Measurements from ENCODE around the gene LAPTM5.
A peak's percentile ranks its signal among the peaks of the same experiment; 100 is the strongest.
"Not testable (repeated sequence)": the region's sequence is repeated elsewhere in the genome, so short reads cannot be mapped to it uniquely, and the experiment has no call there.

Gene LAPTM5

DNA sequence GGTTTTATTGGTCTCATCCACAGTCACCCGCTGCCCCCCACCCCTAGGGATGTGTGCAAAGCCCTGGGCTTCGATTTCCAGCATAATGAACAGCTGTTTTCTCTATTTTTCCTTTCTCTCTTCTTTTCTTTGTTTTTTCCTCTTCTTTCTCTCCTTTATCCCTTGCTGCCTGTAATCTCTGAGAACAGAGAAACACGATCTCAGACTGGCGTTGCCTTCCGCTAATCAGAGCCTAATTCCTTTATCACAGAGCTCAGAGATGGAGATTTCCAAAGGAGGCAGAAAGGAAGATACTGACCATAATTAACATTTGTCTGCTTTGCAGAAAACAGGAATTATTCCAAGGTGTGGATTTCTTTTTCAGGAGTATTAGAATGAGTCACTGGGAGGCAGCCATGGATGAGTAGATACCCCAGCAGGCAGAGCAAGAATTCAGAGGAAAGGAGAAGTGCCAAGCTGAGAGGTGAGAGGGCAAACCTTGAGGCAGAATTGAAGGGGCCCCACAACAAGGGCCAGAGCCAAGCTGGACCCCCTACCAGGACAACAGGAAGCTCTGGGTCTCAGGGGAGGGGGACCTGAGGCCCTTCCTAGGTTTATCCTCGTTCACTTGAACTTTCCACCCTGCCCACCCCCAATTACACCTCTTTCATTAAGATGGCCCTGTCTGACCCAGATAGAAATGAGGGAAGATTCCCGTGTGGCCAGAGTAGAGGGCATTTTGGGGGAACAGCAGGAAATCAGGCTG, 67.5 kb downstream of the LAPTM5 start:
- DNase-seq: no peak

- DNase-seq: no peak
These were observed 68.4 kb downstream of the LAPTM5 start for GRCh38 chr1:30688920-30689794.

- not testable (repeated sequence) for DNase-seq
These were observed 69.1 kb downstream of the LAPTM5 start for GRCh38 chr1:30688516-30688915.

DNA sequence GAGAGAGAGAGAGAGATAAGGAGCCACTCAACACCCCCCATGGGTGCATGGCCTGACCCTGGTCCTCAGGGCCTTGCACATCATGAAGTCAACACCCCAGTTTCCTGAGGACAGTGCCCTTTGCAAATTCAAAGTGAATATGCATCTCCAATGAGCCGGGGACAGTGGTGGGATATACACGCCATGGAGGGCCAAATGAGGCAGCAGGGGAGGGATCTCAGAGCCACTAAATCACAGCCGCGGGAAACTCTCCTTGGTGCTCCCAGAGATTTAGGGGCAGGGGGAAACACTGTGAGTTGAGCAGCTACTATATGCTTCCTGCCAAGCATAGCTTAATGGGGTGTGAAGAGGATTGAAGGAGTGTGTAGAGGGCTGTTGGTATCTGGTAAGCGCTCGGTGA, 69.7 kb downstream of the LAPTM5 start:
- no peak for DNase-seq

DNA sequence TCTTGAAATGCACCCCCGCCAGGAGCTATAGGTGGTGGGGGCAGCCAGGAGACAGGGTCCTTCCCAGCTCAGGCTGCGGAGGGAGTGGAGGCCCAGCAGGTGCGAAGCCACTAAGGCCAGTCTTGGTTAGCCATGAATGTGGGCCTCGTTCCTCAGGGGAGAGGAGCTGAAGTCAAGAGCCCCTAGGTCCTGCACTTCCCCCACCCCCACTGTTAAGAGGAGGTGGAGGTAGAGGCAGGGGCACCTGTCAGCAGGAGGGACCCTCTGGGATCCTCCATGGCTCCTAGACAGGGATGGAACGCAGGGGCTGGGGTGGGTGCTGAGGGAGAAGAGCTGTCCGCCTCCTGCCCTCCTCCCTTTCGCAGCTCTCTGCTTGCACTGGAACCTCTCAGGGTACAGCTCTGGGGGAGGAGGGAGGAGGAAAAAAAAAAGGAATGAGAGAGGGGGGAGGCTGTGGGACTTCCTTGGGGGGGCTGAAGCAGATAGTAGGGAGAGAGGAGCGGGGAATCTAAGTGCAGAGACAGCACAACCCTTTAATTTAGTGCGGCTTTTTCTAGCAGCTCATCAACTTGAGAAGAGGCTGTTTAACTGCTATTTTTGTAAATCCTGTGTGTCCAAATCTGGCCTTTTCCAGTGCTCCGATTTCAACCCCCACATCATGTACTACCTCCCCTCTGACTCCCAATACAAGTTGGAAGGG, 71.2 kb downstream of the LAPTM5 start:
- DNase-seq: no peak

- no peak for DNase-seq
These were observed 71.8 kb downstream of the LAPTM5 start for GRCh38 chr1:30685796-30686165.

DNA sequence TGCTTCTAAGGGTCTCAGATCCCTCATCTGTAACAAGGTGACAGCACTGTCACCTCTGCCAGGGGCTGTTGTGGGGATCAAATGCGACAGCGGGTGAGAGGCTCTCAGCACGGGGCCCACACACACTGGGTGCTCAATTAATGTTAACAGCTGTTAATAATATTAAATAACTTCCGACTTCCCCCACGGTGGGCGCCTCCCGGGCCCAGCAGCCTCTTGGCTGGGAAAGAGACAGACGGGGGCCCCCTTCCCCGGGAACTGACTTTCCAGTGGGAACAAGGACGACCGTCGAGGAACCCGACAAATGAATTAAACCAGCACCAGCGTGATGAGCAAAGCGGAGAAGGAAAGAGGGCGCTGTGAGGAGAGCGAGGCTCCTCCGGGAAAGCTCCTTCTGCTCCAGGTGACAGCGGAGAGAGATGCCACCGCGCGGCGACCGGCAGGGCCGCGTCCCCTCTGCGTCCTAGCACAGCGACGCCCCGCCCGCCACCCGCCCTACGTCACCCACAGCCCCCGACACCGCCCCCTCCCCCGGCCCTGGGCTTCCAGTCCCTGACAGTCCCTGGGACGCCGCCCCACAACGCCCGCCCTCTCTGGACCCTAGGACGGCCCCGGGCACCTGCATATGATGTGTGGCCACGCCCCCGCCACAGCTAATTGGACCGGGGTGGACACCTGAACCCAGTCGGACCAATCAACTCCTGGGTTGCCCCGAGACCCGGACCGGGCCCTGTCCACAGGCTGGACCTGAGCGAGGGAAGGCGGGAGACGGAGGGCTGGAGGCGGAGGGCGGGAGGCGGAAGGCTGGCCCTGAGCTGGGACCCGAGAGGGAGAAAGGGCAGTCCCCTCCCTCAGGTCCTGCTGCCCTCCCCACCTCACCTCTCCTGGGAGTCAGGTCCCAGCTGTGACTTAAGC, 72.4 kb downstream of the LAPTM5 start:
- DNase-seq: peak; percentile 67

DNA sequence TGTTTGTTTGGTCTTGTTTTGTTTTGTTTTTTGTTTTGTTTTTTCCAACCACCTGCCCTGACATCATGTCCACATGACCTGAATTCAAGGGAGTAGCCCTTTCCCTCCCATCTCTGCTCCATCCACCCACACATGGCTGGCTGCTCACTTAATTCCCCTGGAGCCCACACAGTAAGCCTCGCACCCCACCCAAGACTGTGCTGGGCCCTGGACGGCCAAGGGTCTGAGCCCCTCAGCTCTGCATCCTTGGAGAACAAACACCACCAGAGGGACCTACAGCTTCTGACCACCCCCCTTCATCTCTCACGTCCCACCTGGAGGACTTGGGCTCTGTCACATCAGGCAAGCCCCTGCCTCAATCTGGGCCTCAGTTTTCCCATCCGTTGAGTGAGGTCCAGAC, 73.3 kb downstream of the LAPTM5 start:
- DNase-seq: no peak

DNA sequence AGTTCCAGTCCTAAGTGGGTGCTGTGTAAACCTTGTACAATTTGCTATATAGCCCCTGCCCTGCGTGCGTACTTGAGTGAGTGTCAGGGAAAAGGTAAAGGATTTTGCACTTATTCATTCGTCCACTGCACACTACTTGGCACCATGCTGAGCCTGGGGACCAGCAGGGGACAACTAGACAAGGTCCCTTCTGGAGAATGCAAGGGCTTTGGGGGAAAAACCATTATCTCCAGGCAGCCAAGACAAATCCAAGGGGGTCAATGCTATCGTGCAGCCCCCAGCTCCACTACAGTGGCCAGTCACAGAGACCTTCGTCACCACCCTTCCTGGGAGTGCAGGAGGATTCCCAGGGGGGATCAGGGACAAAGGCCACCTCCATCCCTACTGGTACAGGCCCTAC, 73.9 kb downstream of the LAPTM5 start:
- DNase-seq: no peak
